NCI-H748 treated with DMSO at 0.1 percent for 48 hours (cell line): Measurements from ENCODE around the gene SLC6A9.

Experiments
- DNase-seq: peaks from one replicate; lab custom pipeline; 2025; lab: John Stamatoyannopoulos, UW

SLC6A9 gene

GRCh38 chr1:43969746-43970466, 61.4 kb downstream of the SLC6A9 start, which contains the start of gene DPH2:
TSS of gene DPH2 (plus strand) at chr1:43970010. CDS start at chr1:43970176, 166 bp downstream.
- peak; percentile 98 for DNase-seq

- no peak for DNase-seq
Measured at GRCh38 chr1:43969416-43969745, 61.9 kb downstream of the SLC6A9 start.

GRCh38 chr1:43968348-43968948, 62.8 kb downstream of the SLC6A9 start:
- no peak for DNase-seq

GRCh38 chr1:43965316-43965715, 65.9 kb downstream of the SLC6A9 start:
- no peak for DNase-seq

GRCh38 chr1:43963890-43964289, 67.4 kb downstream of the SLC6A9 start:
- no peak for DNase-seq

GRCh38 chr1:43963006-43963405, 68.3 kb downstream of the SLC6A9 start:
- DNase-seq = no peak

- DNase-seq = no peak
Measured at GRCh38 chr1:43962324-43962723, 68.9 kb downstream of the SLC6A9 start.

GRCh38 chr1:43961692-43962091, 69.6 kb downstream of the SLC6A9 start:
- DNase-seq = no peak

GRCh38 chr1:43960798-43961197, 70.5 kb downstream of the SLC6A9 start:
- DNase-seq = no peak

- no peak for DNase-seq
Measured at GRCh38 chr1:43958351-43959255, 72.7 kb downstream of the SLC6A9 start.

GRCh38 chr1:43957407-43958040, 73.7 kb downstream of the SLC6A9 start:
- no peak for DNase-seq

GRCh38 chr1:43956234-43956633, 75.0 kb downstream of the SLC6A9 start:
- DNase-seq = no peak

GRCh38 chr1:43954036-43954435, 77.2 kb downstream of the SLC6A9 start:
- no peak for DNase-seq

- DNase-seq = no peak
Measured at GRCh38 chr1:43953361-43953760, 77.9 kb downstream of the SLC6A9 start.

- peak; percentile 57 for DNase-seq
Measured at GRCh38 chr1:43952731-43953346, 78.4 kb downstream of the SLC6A9 start.

- DNase-seq = no peak
Measured at GRCh38 chr1:43951021-43951985, 80.0 kb downstream of the SLC6A9 start.

GRCh38 chr1:43949678-43950077, 81.6 kb downstream of the SLC6A9 start:
- no peak for DNase-seq

- no peak for DNase-seq
Measured at GRCh38 chr1:43947874-43948437, 83.3 kb downstream of the SLC6A9 start.

- no peak for DNase-seq
Measured at GRCh38 chr1:43947061-43947873, 84.0 kb downstream of the SLC6A9 start.
